HL-60/S4 treated with retinoic acid at 250 ng/mL for 4 days and 3 days (cell line): ENCODE measurements around the gene SPOP.

Source experiments
- in situ Hi-C: fragments of 300-500 bp; cut with MboI; formaldehyde crosslinking; loops from 2 replicates; pipeline ENCODE4 v1.7.0; 2022; ENCODE audit warnings: low sequenced_read_pairs

SPOP gene

GRCh38 chr17:49555495-49556222 is 122.2 kb downstream of the SPOP start:
- in situ Hi-C loops, result loop anchor here (25.0 kb wide), 1 partner anchor 282 kb away; the partner anchor contains the start of gene TAC4

GRCh38 chr17:49554694-49555494 is 123.0 kb downstream of the SPOP start:
- in situ Hi-C loops, result loop anchor here (25.0 kb wide), 1 partner anchor 282 kb away; the partner anchor contains the start of gene TAC4

- in situ Hi-C loops, result loop anchor here (25.0 kb wide), 1 partner anchor 283 kb away; the partner anchor contains the start of gene TAC4
Observed at GRCh38 chr17:49553676-49554335, 124.1 kb downstream of the SPOP start.

- in situ Hi-C loops, result loop anchor here (25.0 kb wide), 1 partner anchor 285 kb away; the partner anchor contains the start of gene TAC4
Observed at GRCh38 chr17:49552070-49552751, 125.7 kb downstream of the SPOP start.

- in situ Hi-C loops, result loop anchor here (25.0 kb wide), 1 partner anchor 286 kb away; the partner anchor contains the start of gene TAC4
Observed at GRCh38 chr17:49551221-49552069, 126.5 kb downstream of the SPOP start.

GRCh38 chr17:49550764-49551163 is 127.1 kb downstream of the SPOP start:
- in situ Hi-C loops, result loop anchor here (25.0 kb wide), 1 partner anchor 287 kb away; the partner anchor contains the start of gene TAC4

GRCh38 chr17:49549691-49550678 is 127.9 kb downstream of the SPOP start:
- in situ Hi-C loops, result loop anchor here (10.0 to 25.0 kb wide), 3 partner anchors 135 to 287 kb away; partner anchors contain the start of genes PHB1 and TAC4

GRCh38 chr17:49549311-49549605 is 128.6 kb downstream of the SPOP start:
- in situ Hi-C loops, result loop anchor here (10.0 to 25.0 kb wide), 2 partner anchors 134 to 237 kb away; partner anchors contain the start of gene PHB1
